Tibial nerve (tissue), 4 donors: ENCODE data around the gene FIBCD1. TPM values are rescaled to one million over a fixed set of nuclear protein-coding genes. Genes with fewer than 3 reads are reported as not detected.

Experiments used
- DNase-seq, 2 donors: peaks; one replicate each; pipeline ENCODE4 v3.0.0-alpha.2; 2019; ENCODE audit warnings: low spot score in 2 of 2
- H3K27ac ChIP-seq, 4 donors: fragments of 200-600 bp; sonication (generic) in 3 of 4; one replicate each; pipeline ENCODE4 v1.5.1; 2017 to 2019; ENCODE audit warnings: mild to moderate bottlenecking in 1 of 4
- H3K27me3 ChIP-seq, 2 donors: fragments of 200-600 bp; sonication (generic) in 1 of 2; one replicate each; pipeline versions ENCODE4 v1.5.1 to v1.6.0; 2017 to 2019
- H3K36me3 ChIP-seq, 3 donors: fragments of 200-600 bp; sonication (generic); one replicate each; pipeline ENCODE4 v1.5.1; 2018 to 2019
- H3K4me1 ChIP-seq, 4 donors: fragments of 200-600 bp; sonication (generic) in 3 of 4; one replicate each; pipeline ENCODE4 v1.5.1; 2017 to 2019
- H3K4me3 ChIP-seq, 4 donors: fragments of 200-600 bp; sonication (generic) in 3 of 4; one replicate each; pipeline ENCODE4 v1.5.1; 2017 to 2019; ENCODE audit warnings: mild to moderate bottlenecking in 1 of 4, moderate library complexity in 1 of 4
- H3K9me3 ChIP-seq, 4 donors: fragments of 200-600 bp; sonication (generic) in 3 of 4; one replicate each; pipeline ENCODE4 v1.5.1; 2017 to 2019
- CTCF ChIP-seq, 5 experiments: fragments of 200-600 bp in 3 of 5; fragments of 450-650 bp in 2 of 5; sonication (generic) in 3 of 5; IDR thresholded peaks; one replicate each; pipeline ENCODE4 v1.5.1; 2016 to 2019; ENCODE audit warnings: antibody characterized with exemption in 5 of 5, mild to moderate bottlenecking in 3 of 5, moderate library complexity in 2 of 5
- EP300 ChIP-seq, 2 donors: sonication (generic); formaldehyde crosslinking; IDR thresholded peaks; one replicate each; pipeline ENCODE4 v1.6.1; 2017; ENCODE audit warnings: antibody characterized with exemption in 2 of 2, mild to moderate bottlenecking in 1 of 2
- POLR2A ChIP-seq, 2 donors: fragments of 450-650 bp; IDR thresholded peaks; one replicate each; pipeline ENCODE4 v1.6.1; 2017; ENCODE audit warnings: antibody characterized with exemption in 2 of 2, mild to moderate bottlenecking in 2 of 2, moderate library complexity in 2 of 2
- WGBS, 2 donors: methylation state at CpG; one replicate each; pipeline ENCODE4 v1.1.5; 2018; 5-methylcytosine and 5-hydroxymethylcytosine counted together
- total RNA-seq, 4 donors: library from RNA; depleted of rRNA; stranded (reverse); fragments of >200 nt; gene quantifications; one replicate each; pipeline ENCODE4 v1.1.0, GENCODE V29; 2016

FIBCD1 gene
- total RNA-seq, 4 donors from 2014 or later: not detected

- TF ChIP-seq CTCF (IDR thresholded peaks at IDR 0.05): no peak
- no peak for TF ChIP-seq POLR2A (IDR thresholded peaks at IDR 0.05)
- TF ChIP-seq EP300 (IDR thresholded peaks at IDR 0.05): no peak
- WGBS, 2 donors: 71 to 77% methylated on average over 3 of the region's 3 CpGs
- no peaks in the 10 kb centered on the region for H3K36me3 ChIP-seq
- peaks cover 4 to 54% of the 10 kb centered on the region in 2 donors for H3K27me3 ChIP-seq
- H3K27ac ChIP-seq: no peak overlapping the region
- no peak overlapping the region for H3K4me3 ChIP-seq
- DNase-seq: no peak
- no peaks in the 10 kb centered on the region for H3K4me1 ChIP-seq
- no peaks in the 10 kb centered on the region for H3K9me3 ChIP-seq
Measured at GRCh38 chr9:130970855-130971254, 31.8 kb upstream of the FIBCD1 start.

- no peak overlapping the region for H3K27ac ChIP-seq
- WGBS, 2 donors: 88 to 89% methylated on average over 12 of the region's 12 CpGs
Measured at GRCh38 chr9:130970052-130970451, 31.0 kb upstream of the FIBCD1 start.

GRCh38 chr9:130965680-130966079 lies 26.6 kb upstream of the FIBCD1 start:
- TF ChIP-seq POLR2A (IDR thresholded peaks at IDR 0.05): no peak
- TF ChIP-seq CTCF (IDR thresholded peaks at IDR 0.05): no peak
- TF ChIP-seq EP300 (IDR thresholded peaks at IDR 0.05): no peak
- H3K4me1 ChIP-seq: no peaks in the 10 kb centered on the region
- H3K4me3 ChIP-seq: no peak overlapping the region
- no peak overlapping the region for H3K27ac ChIP-seq
- no peaks in the 10 kb centered on the region for H3K36me3 ChIP-seq
- 75 to 81% methylated on average over 7 of the region's 7 CpGs for WGBS, 2 donors
- DNase-seq: no peak
- H3K9me3 ChIP-seq: peaks cover 0 to 13% (median 0%) of the 10 kb centered on the region in 4 donors
- peaks cover 0 to 7% of the 10 kb centered on the region in 2 donors for H3K27me3 ChIP-seq

More at GRCh38 chr9:130970052-130970451, 31.0 kb upstream of the FIBCD1 start:
- no peaks in the 10 kb centered on the region for H3K36me3 ChIP-seq
- TF ChIP-seq POLR2A (IDR thresholded peaks at IDR 0.05): no peak
- no peak for TF ChIP-seq CTCF (IDR thresholded peaks at IDR 0.05)
- TF ChIP-seq EP300 (IDR thresholded peaks at IDR 0.05): no peak
- peaks cover 0 to 3% (median 0%) of the 10 kb centered on the region in 4 donors for H3K9me3 ChIP-seq
- H3K4me1 ChIP-seq: no peaks in the 10 kb centered on the region
- no peak overlapping the region for H3K4me3 ChIP-seq
- peaks cover 4 to 51% of the 10 kb centered on the region in 2 donors for H3K27me3 ChIP-seq
- no peak for DNase-seq

- peaks cover 0 to 7% of the 10 kb centered on the region in 2 donors for H3K27me3 ChIP-seq
- no peak overlapping the region for H3K4me3 ChIP-seq
- H3K4me1 ChIP-seq: no peaks in the 10 kb centered on the region
- H3K9me3 ChIP-seq: peaks cover 0 to 13% (median 0%) of the 10 kb centered on the region in 4 donors
- H3K27ac ChIP-seq: no peak overlapping the region
- H3K36me3 ChIP-seq: no peaks in the 10 kb centered on the region
- 94 to 98% methylated on average over 8 of the region's 8 CpGs for whole genome bisulfite sequencing, 2 donors
- DNase-seq: no peak
- TF ChIP-seq CTCF (IDR thresholded peaks at IDR 0.05) (no peak), EP300 (IDR thresholded peaks at IDR 0.05) (no peak), POLR2A (IDR thresholded peaks at IDR 0.05) (no peak)
Measured at GRCh38 chr9:130963916-130964315, 24.9 kb upstream of the FIBCD1 start.

- Histone ChIP-seq H3K27ac (no peak overlapping the region), H3K4me3 (no peak overlapping the region), H3K4me1 (no peaks in the 10 kb centered on the region), H3K9me3 (peaks cover 0 to 13% (median 0%) of the 10 kb centered on the region in 4 donors), H3K27me3 (peaks cover 0 to 7% of the 10 kb centered on the region in 2 donors), H3K36me3 (no peaks in the 10 kb centered on the region)
- TF ChIP-seq POLR2A (IDR thresholded peaks at IDR 0.05) (no peak), EP300 (IDR thresholded peaks at IDR 0.05) (no peak), CTCF (IDR thresholded peaks at IDR 0.05) (no peak)
- no peak for DNase-seq
- WGBS, 2 donors: 82 to 86% methylated on average over 15 of the region's 15 CpGs
Measured at GRCh38 chr9:130963337-130963908, 24.4 kb upstream of the FIBCD1 start.
